HG02938 (cell line): ENCODE results near the gene LTA4H.

Source experiments
- ATAC-seq: cut with Tn5 transposase; IDR thresholded peaks from one replicate; pipeline ENCODE4 v1.9.1; 2021; ENCODE audit warnings: mild to moderate bottlenecking, moderate library complexity; ENCODE audit not compliant: unreplicated experiment

Gene LTA4H

GRCh38 chr12:95966287-95966870, 69.0 kb downstream of the LTA4H start:
- no peak for ATAC-seq

- ATAC-seq, result no peak
Observed at GRCh38 chr12:95963096-95963495, 72.3 kb downstream of the LTA4H start.

GRCh38 chr12:95962222-95962621, 73.2 kb downstream of the LTA4H start:
- ATAC-seq, result no peak

GRCh38 chr12:95960241-95960640, 75.1 kb downstream of the LTA4H start:
- no peak for ATAC-seq

GRCh38 chr12:95959107-95959506, 76.3 kb downstream of the LTA4H start:
- no peak for ATAC-seq

GRCh38 chr12:95956557-95957145, 78.7 kb downstream of the LTA4H start:
- ATAC-seq, result no peak

- ATAC-seq, result no peak
Observed at GRCh38 chr12:95955549-95956159, 79.7 kb downstream of the LTA4H start.

- ATAC-seq, result no peak
Observed at GRCh38 chr12:95953000-95953399, 82.4 kb downstream of the LTA4H start.

- no peak for ATAC-seq
Observed at GRCh38 chr12:95951515-95951914, 83.9 kb downstream of the LTA4H start.
